Peyer's patch (tissue), 4 donors: ENCODE results near the gene KLHL30.

Experiments
- CTCF ChIP-seq, 6 experiments: fragments of 450-650 bp in 4 of 6; fragments of 200-600 bp in 2 of 6; sonication (generic) in 1 of 6; IDR thresholded peaks; one replicate each; pipeline ENCODE4 v1.5.1; 2017 to 2019; ENCODE audit warnings: antibody characterized with exemption in 6 of 6, mild to moderate bottlenecking in 3 of 6, moderate library complexity in 1 of 6
- POLR2A ChIP-seq, 2 donors: fragments of 450-650 bp; IDR thresholded peaks; one replicate each; pipeline ENCODE4 v1.5.1; 2017; ENCODE audit warnings: antibody characterized with exemption in 2 of 2, mild to moderate bottlenecking in 2 of 2, moderate library complexity in 2 of 2

DNA sequence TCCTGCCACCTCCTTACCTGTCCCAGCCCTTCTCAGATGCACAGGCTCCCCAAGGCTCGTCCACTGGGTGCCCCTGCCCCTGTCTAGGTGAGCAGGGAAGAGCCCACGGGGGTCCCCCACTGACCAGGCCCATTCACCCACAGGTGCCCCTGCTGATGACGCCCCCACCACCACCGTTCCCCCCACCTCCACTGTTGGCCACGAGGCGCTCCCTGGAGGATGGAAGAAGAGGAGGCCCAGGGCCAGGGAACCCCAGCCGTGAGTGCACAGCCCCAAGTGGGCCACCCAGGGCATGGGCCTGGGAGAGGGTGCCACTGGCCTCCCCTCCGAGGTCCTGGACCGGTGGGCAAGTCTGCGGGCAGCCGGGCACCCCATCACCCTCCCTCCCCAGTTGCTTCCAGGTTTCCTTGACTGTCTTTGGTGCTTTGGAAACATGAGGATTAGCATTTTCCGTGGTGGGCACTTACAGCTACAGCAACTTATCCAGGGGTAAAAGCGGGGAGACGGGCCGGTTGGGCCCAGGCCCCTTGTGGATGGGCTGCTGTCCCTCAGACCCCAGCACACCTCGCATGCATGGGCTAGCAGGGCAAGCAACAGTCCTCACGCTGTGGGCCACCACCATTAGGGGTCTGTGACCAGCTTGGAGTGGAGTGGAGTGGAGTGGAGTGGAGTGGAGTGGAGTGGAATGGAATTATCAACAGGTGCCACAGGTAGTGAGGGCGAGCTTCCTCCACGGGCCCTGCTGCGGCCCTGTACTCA is 13.2 kb upstream of the KLHL30 start:
- TF ChIP-seq CTCF (IDR thresholded peaks at IDR 0.05) (no peak), POLR2A (IDR thresholded peaks at IDR 0.05) (no peak)
